ENCODE data around the gene MUC12.
"Not testable (repeated sequence)": the region's sequence is repeated elsewhere in the genome, so short reads cannot be mapped to it uniquely, and the experiment has no call there.

Gene MUC12

GRCh38 chr7:100969066-100969615 lies at the start of gene MUC12:
Gene MUC12, plus strand, starts transcription at chr7:100969565. Its CDS starts 58 bp downstream, at chr7:100969623.
- H3K4me1 ChIP-seq (ENCODE audit: insufficient read depth, low read length) = peaks cover 11% of the 10 kb centered on the region; the same call in 1 of the 2 replicates
- H3K36me3 ChIP-seq (ENCODE audit: insufficient read depth, low read length) = no peaks in the 10 kb centered on the region
- no peak within 1 kb of the TSS for H3K9ac ChIP-seq (ENCODE audit: low read depth, low read length)
- H3K9me3 ChIP-seq (ENCODE audit: control insufficient read depth, insufficient read depth, low read length) = no peaks in the 10 kb centered on the region

DNA sequence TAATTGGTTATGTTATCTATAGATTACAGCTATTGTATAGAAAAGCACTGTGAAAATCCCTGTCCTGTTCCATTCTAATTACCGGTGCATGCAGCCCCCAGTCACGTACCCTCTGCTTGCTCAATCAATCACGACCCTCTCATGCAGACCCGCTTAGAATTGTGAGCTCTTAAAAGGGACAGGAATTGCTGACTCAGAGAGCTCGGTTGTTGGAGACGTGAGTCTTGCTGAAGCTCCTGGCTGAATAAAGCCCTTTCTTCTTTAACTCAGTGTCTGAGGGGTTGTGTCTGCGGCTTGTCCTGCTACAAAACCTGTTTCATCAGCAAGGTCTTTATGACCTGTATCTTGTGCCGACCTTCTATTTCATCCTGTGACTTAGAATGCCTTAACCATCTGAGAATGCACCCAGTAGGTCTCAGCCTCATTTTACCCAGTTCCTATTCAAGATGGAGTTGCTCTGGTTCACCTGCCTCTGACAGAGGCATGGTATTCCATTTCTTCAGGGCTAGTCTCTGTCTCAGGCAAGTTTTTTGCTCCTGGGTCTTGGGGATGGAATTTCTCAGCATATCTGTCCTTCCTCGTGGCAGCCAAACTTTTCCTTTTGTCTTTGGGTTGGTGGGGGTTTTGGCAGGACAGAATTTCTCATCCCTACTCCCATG lies 49.5 kb upstream of the MUC12 start:
- peaks cover 15% of the 10 kb centered on the region for H3K4me1 ChIP-seq (ENCODE audit: insufficient read depth, low read length)
- H3K9me3 ChIP-seq (ENCODE audit: control insufficient read depth, insufficient read depth, low read length); H3K9ac ChIP-seq (ENCODE audit: low read depth, low read length); H3K36me3 ChIP-seq (ENCODE audit: insufficient read depth, low read length): not testable (repeated sequence)

DNA sequence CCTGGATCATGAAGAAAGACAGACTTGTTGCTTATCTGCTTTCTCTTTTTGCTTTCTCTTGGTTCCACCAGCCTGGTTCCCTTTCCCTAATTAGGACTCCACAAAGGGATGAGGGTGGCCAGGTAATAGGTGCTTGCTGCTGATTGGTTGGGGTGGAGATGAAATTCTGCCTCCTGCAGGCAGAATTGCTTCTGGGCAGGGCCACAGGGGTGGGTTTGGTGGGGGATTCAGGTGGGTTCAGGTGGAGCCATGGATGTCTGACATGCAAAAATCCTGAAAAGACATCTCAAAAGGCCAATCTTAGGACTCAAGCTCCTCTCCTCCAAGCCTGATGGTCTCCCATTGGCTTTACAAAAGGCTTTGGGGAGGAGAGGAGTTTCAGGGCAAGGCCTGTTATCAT lies 48.3 kb upstream of the MUC12 start:
- H3K9me3 ChIP-seq (ENCODE audit: control insufficient read depth, insufficient read depth, low read length) = no peaks in the 10 kb centered on the region
- no peaks in the 10 kb centered on the region; the same call in 1 of the 2 replicates for H3K36me3 ChIP-seq (ENCODE audit: insufficient read depth, low read length)
- peaks cover 15% of the 10 kb centered on the region for H3K4me1 ChIP-seq (ENCODE audit: insufficient read depth, low read length)

DNA sequence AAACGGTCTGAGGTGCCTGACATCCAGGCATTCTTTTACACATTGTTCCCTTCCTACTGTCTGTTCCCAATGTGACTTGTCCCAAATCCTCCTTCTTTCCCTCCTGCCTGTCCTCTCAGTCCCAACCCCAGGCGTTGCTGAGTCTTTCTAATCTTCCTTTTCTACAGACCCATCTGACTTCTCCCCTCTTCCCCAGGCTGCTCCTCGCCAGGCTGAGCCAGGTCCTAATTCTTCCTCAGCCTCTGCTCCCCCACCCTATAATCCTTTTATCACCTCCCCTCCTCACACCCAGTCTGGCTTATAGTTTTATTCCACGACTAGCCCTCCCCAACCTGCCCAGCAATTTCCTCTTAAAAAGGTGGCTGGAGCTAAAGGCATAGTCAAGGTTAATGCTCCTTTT lies 45.7 kb upstream of the MUC12 start:
- peaks cover 11% of the 10 kb centered on the region for H3K4me1 ChIP-seq (ENCODE audit: insufficient read depth, low read length)
- not testable (repeated sequence) for H3K9ac ChIP-seq (ENCODE audit: low read depth, low read length); H3K9me3 ChIP-seq (ENCODE audit: control insufficient read depth, insufficient read depth, low read length); H3K36me3 ChIP-seq (ENCODE audit: insufficient read depth, low read length)

More for the DNA sequence above, 48.3 kb upstream of the MUC12 start:
- no peak overlapping the region for H3K9ac ChIP-seq (ENCODE audit: low read depth, low read length)

GRCh38 chr7:100929808-100930174 lies 39.6 kb upstream of the MUC12 start:
- peaks cover 7% of the 10 kb centered on the region for H3K4me1 ChIP-seq (ENCODE audit: insufficient read depth, low read length)
- no peaks in the 10 kb centered on the region; the same call in 1 of the 2 replicates for H3K36me3 ChIP-seq (ENCODE audit: insufficient read depth, low read length)
- no peak overlapping the region for H3K9ac ChIP-seq (ENCODE audit: low read depth, low read length)
- peaks cover 3% of the 10 kb centered on the region; the same call in 1 of the 2 replicates for H3K9me3 ChIP-seq (ENCODE audit: control insufficient read depth, insufficient read depth, low read length)

GRCh38 chr7:100933734-100934133 lies 35.6 kb upstream of the MUC12 start:
- Histone ChIP-seq H3K36me3 (ENCODE audit: insufficient read depth, low read length) (no peaks in the 10 kb centered on the region), H3K9me3 (ENCODE audit: control insufficient read depth, insufficient read depth, low read length) (peaks cover 3% of the 10 kb centered on the region; the same call in 1 of the 2 replicates), H3K4me1 (ENCODE audit: insufficient read depth, low read length) (peaks cover 7% of the 10 kb centered on the region), H3K9ac (ENCODE audit: low read depth, low read length) (no peak overlapping the region)

- not testable (repeated sequence) for H3K36me3 ChIP-seq (ENCODE audit: insufficient read depth, low read length); H3K9ac ChIP-seq (ENCODE audit: low read depth, low read length); H3K9me3 ChIP-seq (ENCODE audit: control insufficient read depth, insufficient read depth, low read length); H3K4me1 ChIP-seq (ENCODE audit: insufficient read depth, low read length)
These were observed 34.0 kb upstream of the MUC12 start for GRCh38 chr7:100935381-100935780.

DNA sequence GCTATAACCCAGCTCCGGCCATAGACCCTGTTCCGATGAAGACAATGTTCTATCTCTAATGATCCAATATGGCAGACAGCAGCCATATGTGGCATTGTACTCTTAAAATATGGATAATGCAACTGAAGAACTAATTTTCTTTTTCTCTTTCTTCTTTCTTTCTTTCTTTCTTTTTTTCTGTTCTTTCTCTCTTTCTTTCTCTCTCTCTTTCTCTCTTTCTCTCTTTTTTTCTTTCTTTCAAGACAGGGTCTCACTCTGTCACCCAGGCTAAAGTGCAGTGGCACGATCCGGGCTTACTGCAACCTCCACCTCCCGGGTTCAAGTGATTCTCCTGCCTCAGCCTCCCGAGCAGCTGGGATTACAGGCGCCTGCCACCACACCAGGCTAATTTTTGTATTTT lies 33.2 kb upstream of the MUC12 start:
- not testable (repeated sequence) for H3K9me3 ChIP-seq (ENCODE audit: control insufficient read depth, insufficient read depth, low read length); H3K9ac ChIP-seq (ENCODE audit: low read depth, low read length); H3K36me3 ChIP-seq (ENCODE audit: insufficient read depth, low read length); H3K4me1 ChIP-seq (ENCODE audit: insufficient read depth, low read length)

DNA sequence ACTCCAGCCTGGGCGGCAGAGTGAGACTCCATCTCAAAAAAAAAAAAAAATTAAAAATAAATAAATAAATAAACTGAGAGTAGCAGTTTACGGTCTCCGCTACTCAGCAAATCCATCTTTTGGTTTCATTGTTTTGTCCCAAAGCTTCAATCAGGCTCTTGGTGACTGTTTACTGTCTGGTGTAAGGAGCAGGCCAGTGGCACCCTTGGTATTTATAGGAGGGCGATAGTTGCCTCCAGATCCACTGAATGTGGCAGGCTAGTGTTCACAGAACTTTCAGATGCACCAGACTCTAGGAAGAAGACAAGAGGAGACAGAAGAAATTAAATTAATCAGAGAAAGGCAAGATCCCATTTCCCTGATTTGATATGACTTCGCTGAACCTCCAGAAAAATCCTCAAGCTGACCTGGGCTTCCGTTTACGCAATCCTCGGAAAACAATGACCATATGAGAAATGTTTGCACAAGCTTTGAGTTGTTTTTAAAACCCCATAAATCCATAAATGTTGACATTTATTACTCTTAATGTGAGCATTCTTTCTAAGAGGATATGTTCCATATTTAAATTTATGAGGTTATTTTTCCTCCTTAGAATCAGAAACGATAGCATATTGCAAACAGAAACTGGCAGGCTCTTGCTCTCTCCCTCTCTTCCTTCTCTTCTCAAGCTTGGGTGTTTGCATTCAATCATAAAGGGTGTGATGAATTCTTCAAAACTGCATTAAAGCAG lies 27.2 kb upstream of the MUC12 start:
- Histone ChIP-seq H3K9me3 (ENCODE audit: control insufficient read depth, insufficient read depth, low read length) (no peaks in the 10 kb centered on the region; the same call in 1 of the 2 replicates), H3K36me3 (ENCODE audit: insufficient read depth, low read length) (no peaks in the 10 kb centered on the region; the same call in 1 of the 2 replicates), H3K4me1 (ENCODE audit: insufficient read depth, low read length) (no peaks in the 10 kb centered on the region; the same call in 1 of the 2 replicates), H3K9ac (ENCODE audit: low read depth, low read length) (no peak overlapping the region)

DNA sequence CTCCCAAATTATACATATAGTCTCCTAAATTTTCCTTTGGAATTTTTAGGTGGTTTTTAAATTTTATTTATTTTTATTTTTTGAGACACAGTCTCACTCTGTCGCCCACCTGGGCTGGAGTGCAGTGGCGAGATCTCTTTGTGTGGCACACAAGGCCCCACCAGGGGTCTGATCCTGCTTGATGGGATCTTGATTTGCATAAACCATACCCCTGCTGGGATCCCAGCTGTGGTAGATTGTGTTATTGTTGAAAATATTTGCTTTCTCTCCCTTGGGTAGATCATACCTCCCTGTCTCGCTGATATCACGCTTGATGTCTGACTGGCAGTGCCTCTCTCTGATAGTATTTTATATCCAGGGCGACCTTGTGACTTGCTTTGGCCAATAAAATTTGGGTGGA lies 25.7 kb upstream of the MUC12 start:
- no peaks in the 10 kb centered on the region; the same call in 1 of the 2 replicates for H3K9me3 ChIP-seq (ENCODE audit: control insufficient read depth, insufficient read depth, low read length)
- no peaks in the 10 kb centered on the region; the same call in 1 of the 2 replicates for H3K4me1 ChIP-seq (ENCODE audit: insufficient read depth, low read length)
- H3K9ac ChIP-seq (ENCODE audit: low read depth, low read length) = no peak overlapping the region
- H3K36me3 ChIP-seq (ENCODE audit: insufficient read depth, low read length) = no peaks in the 10 kb centered on the region; the same call in 1 of the 2 replicates

GRCh38 chr7:100944138-100944537 lies 25.2 kb upstream of the MUC12 start:
- Histone ChIP-seq H3K36me3 (ENCODE audit: insufficient read depth, low read length) (no peaks in the 10 kb centered on the region; the same call in 1 of the 2 replicates), H3K9me3 (ENCODE audit: control insufficient read depth, insufficient read depth, low read length) (no peaks in the 10 kb centered on the region; the same call in 1 of the 2 replicates), H3K4me1 (ENCODE audit: insufficient read depth, low read length) (no peaks in the 10 kb centered on the region; the same call in 1 of the 2 replicates)

GRCh38 chr7:100946111-100946510 lies 23.3 kb upstream of the MUC12 start:
- no peaks in the 10 kb centered on the region; the same call in 1 of the 2 replicates for H3K9me3 ChIP-seq (ENCODE audit: control insufficient read depth, insufficient read depth, low read length)
- peaks cover 10% of the 10 kb centered on the region for H3K4me1 ChIP-seq (ENCODE audit: insufficient read depth, low read length)
- no peaks in the 10 kb centered on the region for H3K36me3 ChIP-seq (ENCODE audit: insufficient read depth, low read length)
- H3K9ac ChIP-seq (ENCODE audit: low read depth, low read length) = no peak overlapping the region

More at GRCh38 chr7:100944138-100944537, 25.2 kb upstream of the MUC12 start:
- H3K9ac ChIP-seq (ENCODE audit: low read depth, low read length) = no peak overlapping the region

DNA sequence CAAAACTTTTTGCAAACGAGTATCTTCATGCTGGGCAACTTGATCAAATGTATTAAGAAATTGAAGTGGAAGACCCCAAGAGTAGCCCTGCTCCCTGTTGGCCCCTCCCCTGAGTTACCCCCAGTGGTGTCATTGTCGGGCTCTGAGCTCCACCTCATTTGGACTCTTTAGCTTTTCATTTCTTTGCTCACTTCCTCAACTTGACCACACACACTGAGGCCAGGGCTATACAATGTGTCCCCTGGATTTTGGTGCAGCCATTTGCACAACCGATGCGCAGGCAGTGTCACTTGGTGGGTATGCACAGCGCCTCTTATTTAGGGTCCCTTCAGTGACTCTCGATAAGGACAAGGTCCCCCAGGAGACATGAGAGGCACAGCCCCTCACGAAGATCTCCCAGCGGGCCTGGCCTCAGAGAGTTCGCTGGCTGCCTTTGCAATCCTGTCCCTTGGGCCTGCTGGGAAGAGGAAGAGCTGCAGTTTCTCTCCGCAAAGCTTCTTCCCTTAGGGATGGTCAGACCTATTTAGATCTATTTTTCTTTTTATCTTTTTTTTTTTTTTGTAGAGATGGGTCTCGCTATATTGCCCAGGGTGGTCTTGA lies 22.5 kb upstream of the MUC12 start:
- no peaks in the 10 kb centered on the region for H3K36me3 ChIP-seq (ENCODE audit: insufficient read depth, low read length)
- no peaks in the 10 kb centered on the region; the same call in 1 of the 2 replicates for H3K9me3 ChIP-seq (ENCODE audit: control insufficient read depth, insufficient read depth, low read length)
- no peak overlapping the region for H3K9ac ChIP-seq (ENCODE audit: low read depth, low read length)
- H3K4me1 ChIP-seq (ENCODE audit: insufficient read depth, low read length) = peaks cover 10% of the 10 kb centered on the region

DNA sequence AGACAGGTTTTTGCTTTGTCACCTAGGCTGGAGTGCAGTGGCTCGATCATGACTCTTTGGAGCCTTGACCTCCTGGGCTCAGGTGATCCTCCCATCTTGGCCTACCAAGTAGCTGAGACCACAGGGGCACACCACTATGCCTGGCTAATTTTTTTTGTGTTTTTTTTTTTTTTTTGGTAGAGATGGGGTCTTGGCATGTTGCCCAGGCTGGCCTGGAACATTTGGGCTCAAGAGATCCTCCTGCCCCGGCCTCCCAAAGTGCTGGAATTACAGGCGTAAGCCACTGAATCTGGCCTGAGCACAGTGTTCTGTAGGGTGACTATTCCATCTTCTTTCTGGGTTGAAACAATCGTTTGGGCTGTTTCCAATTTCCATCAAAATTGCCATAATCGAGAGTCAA lies 21.6 kb upstream of the MUC12 start:
- Histone ChIP-seq H3K36me3 (ENCODE audit: insufficient read depth, low read length) (no peaks in the 10 kb centered on the region), H3K4me1 (ENCODE audit: insufficient read depth, low read length) (peaks cover 10% of the 10 kb centered on the region), H3K9ac (ENCODE audit: low read depth, low read length) (no peak overlapping the region), H3K9me3 (ENCODE audit: control insufficient read depth, insufficient read depth, low read length) (no peaks in the 10 kb centered on the region; the same call in 1 of the 2 replicates)

Data from ES-I3 (cell line).